ENCODE measurements around the gene DAAM2. TPM values are rescaled to one million over a fixed set of nuclear protein-coding genes. Genes with fewer than 3 reads are reported as not detected.

DAAM2 gene
- total and polyA plus RNA-seq, 9 of the 15 experiments (the other 6 are each of a cell fraction or from before 2014, with no cell fraction given): 0.01 to 0.07 TPM; not detected in 7

DNA sequence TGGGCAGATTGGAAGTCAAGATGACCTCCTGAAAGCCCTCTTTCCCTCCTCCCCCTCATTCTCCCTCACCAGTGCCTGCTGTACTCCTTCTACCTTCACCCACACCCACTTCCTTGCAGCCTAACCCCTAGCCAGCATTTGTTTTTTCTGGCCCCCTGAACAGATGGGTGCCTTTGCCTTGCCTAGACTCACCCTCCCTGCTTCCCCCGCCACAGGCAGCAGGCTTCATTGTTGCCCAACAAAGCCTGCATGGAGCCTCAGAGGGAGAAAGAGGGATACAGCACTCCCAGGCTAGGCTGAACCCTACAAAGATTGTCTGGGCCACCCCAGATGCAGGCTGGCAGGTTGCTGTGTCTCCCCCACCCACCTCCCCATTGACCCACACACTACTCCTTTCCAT is 139.4 kb downstream of the DAAM2 start (continued):
- no peak for TF ChIP-seq SRSF3 (IDR thresholded peaks at IDR 0.05; ENCODE audit: insufficient read depth, low read length)

DNA sequence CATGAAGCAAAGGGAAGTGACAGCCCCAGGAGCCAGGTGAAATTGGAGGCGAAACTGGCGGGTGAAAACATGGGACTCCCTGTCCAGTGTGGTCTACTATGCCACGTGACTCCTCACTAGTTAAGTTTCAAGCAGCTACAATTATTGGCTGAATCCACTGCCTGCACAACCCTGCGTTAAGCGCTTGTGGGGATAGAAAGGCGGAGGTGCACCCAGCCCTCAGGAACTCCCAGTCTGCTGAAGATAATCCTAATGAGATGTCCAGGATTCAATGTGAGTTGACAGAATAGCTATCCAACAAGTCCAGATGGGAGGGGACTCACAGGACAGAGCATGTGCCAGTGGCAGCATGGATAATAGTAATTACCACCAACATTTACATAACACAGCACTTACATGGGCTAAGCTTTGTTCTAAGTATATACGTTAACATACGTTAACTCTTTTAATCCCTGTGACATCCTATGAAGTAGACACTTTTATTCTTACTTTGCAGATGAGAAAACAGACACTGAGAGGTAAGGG is 140.3 kb downstream of the DAAM2 start:
- no peak overlapping the region for H2AFZ ChIP-seq (ENCODE audit: low read depth, low read length)
- H3K4me2 ChIP-seq (ENCODE audit: insufficient read depth, low read length): no peak overlapping the region
- H3K79me2 ChIP-seq (ENCODE audit: control insufficient read depth, insufficient read depth, low read length): no peaks in the 10 kb centered on the region
- no peak for DNase-seq (ENCODE audit: extremely low read depth in 1 of 4, low spot score in 3 of 4)
- CTCF ChIA-PET (ENCODE audit: low intra/inter-chr PET ratio): no interaction called here
- no peak overlapping the region for H3K9ac ChIP-seq (ENCODE audit: insufficient read depth in 1 of 2, low read depth in 2 of 2, low read length in 2 of 2)
- in situ Hi-C loops (cut with MboI): no loop called here
- peaks cover 0 to 8% of the 10 kb centered on the region in 2 experiments; a peak in 1 of 5 replicates for H3K27me3 ChIP-seq (ENCODE audit: control insufficient read depth in 2 of 2, insufficient read depth in 2 of 2, low read length in 2 of 2)
- no peak overlapping the region for H3K27ac ChIP-seq (ENCODE audit: extremely low read depth, low read depth, low read length)
- H3K9me1 ChIP-seq (ENCODE audit: control insufficient read depth, insufficient read depth, low read length): no peaks in the 10 kb centered on the region
- H3K9me3 ChIP-seq (replicated peaks; ENCODE audit: control insufficient read depth, insufficient read depth, low read depth, low read length): no peaks in the 10 kb centered on the region
- WGBS (ENCODE audit: insufficient coverage, low coverage, missing lambda C conversion rate): 27% methylated on average over 8 of the region's 8 CpGs
- H3K36me3 ChIP-seq (ENCODE audit: control insufficient read depth, insufficient read depth, low read length): no peaks in the 10 kb centered on the region
- peaks cover 6 to 8% of the 10 kb centered on the region in 2 experiments; a peak in 4 of 5 replicates for H3K4me1 ChIP-seq (replicated peaks in 1 of 2; ENCODE audit: control insufficient read depth in 2 of 2, insufficient read depth in 2 of 2, low read length in 2 of 2)
- intact Hi-C loops (cut with micrococcal nuclease): no loop called here
- BruUV-seq (replicated peaks): no TSS peak
- FAIRE-seq: no peak
- H4K20me1 ChIP-seq (replicated peaks; ENCODE audit: control insufficient read depth, insufficient read depth, low read length): no peaks in the 10 kb centered on the region
- H3K4me3 ChIP-seq: no peak overlapping the region
- POLR2A ChIA-PET: interaction anchor here (1.0 kb wide), 1 partner anchor 9 kb away, joined by 3 read pairs; no protein-coding TSS in a partner anchor
- TF ChIP-seq ZNF146 (CRISPR knock-in tag; IDR thresholded peaks at IDR 0.05; ENCODE audit: unreplicated experiment): no peak
- TF ChIP-seq, protein P1, sequence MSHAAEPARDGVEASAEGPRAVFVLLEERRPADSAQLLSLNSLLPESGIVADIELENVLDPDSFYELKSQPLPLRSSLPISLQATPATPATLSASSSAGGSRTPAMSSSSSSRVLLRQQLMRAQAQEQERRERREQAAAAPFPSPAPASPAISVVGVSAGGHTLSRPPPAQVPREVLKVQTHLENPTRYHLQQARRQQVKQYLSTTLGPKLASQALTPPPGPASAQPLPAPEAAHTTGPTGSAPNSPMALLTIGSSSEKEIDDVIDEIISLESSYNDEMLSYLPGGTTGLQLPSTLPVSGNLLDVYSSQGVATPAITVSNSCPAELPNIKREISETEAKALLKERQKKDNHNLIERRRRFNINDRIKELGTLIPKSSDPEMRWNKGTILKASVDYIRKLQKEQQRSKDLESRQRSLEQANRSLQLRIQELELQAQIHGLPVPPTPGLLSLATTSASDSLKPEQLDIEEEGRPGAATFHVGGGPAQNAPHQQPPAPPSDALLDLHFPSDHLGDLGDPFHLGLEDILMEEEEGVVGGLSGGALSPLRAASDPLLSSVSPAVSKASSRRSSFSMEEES (CRISPR knock-in tag; IDR thresholded peaks at IDR 0.05): peak; percentile 25; the same call in 1 of the 2 replicates
- no peak for ATAC-seq
